Tracheal epithelial cell (primary cell): ENCODE data around the gene CCL27. TPM values are rescaled to one million over a fixed set of nuclear protein-coding genes. Genes with fewer than 3 reads are reported as not detected.

ENCODE experiments used
- total RNA-seq: library from RNA; depleted of rRNA; stranded (reverse); fragments of >200 nt; gene quantifications from 2 replicates; pipeline ENCODE4 v1.2.1, GENCODE V29; 2014

Gene CCL27
- not detected in 2 replicates for total RNA-seq

GRCh38 chr9:34662526-34663302, at the start of gene CCL27:
TSS of gene CCL27 (minus strand) at chr9:34662657. CDS start at chr9:34662633, 24 bp downstream.

GRCh38 chr9:34710023-34710422, 47.6 kb upstream of the CCL27 start, which contains the start of gene CCL21:
TSS of gene CCL21 (minus strand) at chr9:34710136. CDS start at chr9:34710066, 70 bp downstream.

GRCh38 chr9:34690983-34691935, 28.8 kb upstream of the CCL27 start, which contains the start of gene CCL19:
TSS of gene CCL19 (minus strand) at chr9:34691276. CDS start at chr9:34691139, 137 bp downstream.

GRCh38 chr9:34651876-34652601, 10.4 kb downstream of the CCL27 start, which contains the start of gene IL11RA:
TSS of gene IL11RA (plus strand) at chr9:34652185. CDS start at chr9:34655218, 3,033 bp downstream.

GRCh38 chr9:34646211-34647083, 16.0 kb downstream of the CCL27 start, which contains the start of gene GALT:
TSS of gene GALT (plus strand) at chr9:34646675. CDS start at chr9:34646705, 30 bp downstream.

GRCh38 chr9:34637356-34638137, 24.9 kb downstream of the CCL27 start, which contains the start of gene SIGMAR1:
TSS of gene SIGMAR1 (minus strand) at chr9:34637787. CDS start at chr9:34637697, 90 bp downstream.

GRCh38 chr9:34628656-34629490, 33.6 kb downstream of the CCL27 start, which contains the start of gene ARID3C:
TSS of gene ARID3C (minus strand) at chr9:34629066. CDS start at chr9:34628014, 1,052 bp downstream.

GRCh38 chr9:34620061-34620994, 42.1 kb downstream of the CCL27 start, which contains the start of gene DCTN3:
TSS of gene DCTN3 (minus strand) at chr9:34620495. CDS start at chr9:34620464, 31 bp downstream.

Other genes starting within 250 kb of the CCL27 start
- 3.2 and 7.7 TPM in 2 replicates for gene FAM219A, start 204.1 kb downstream of the CCL27 start, total RNA-seq
- not detected in 2 replicates for gene DNAI1, start 203.9 kb downstream of the CCL27 start, total RNA-seq
- 0.48 TPM in 1 of 2 replicates, not detected in the other for gene ENHO, start 139.7 kb downstream of the CCL27 start, total RNA-seq
- gene CNTFR, start 72.9 kb downstream of the CCL27 start, total RNA-seq: not detected in 2 replicates
- 27.7 and 38.6 TPM in 2 replicates for gene RPP25L, start 50.6 kb downstream of the CCL27 start, total RNA-seq
- gene DCTN3, start 42.2 kb downstream of the CCL27 start, total RNA-seq: 40.3 and 43.4 TPM in 2 replicates
- gene ARID3C, start 33.6 kb downstream of the CCL27 start, total RNA-seq: 0.48 and 0.64 TPM in 2 replicates
- gene SIGMAR1, start 24.9 kb downstream of the CCL27 start, total RNA-seq: 68.9 and 81.4 TPM in 2 replicates
- 16.4 and 22.4 TPM in 2 replicates for gene GALT, start 16.0 kb downstream of the CCL27 start, total RNA-seq
- 1.7 and 1.9 TPM in 2 replicates for gene IL11RA, start 10.5 kb downstream of the CCL27 start, total RNA-seq
- gene CCL19, start 28.6 kb upstream of the CCL27 start, total RNA-seq: not detected in 2 replicates
- not detected in 2 replicates for gene CCL21, start 47.5 kb upstream of the CCL27 start, total RNA-seq